CD4-positive, alpha-beta T cell treated with Interleukin-4 for 1 hour (primary cell): ENCODE measurements around the gene PDZRN4.
"Not testable (repeated sequence)": the region's sequence is repeated elsewhere in the genome, so short reads cannot be mapped to it uniquely, and the experiment has no call there.

Experiments used
- DNase-seq, 2 donors: peaks; one replicate each; pipeline ENCODE4 v3.0.0-alpha.2; 2020 to 2022

The PDZRN4 gene

DNA sequence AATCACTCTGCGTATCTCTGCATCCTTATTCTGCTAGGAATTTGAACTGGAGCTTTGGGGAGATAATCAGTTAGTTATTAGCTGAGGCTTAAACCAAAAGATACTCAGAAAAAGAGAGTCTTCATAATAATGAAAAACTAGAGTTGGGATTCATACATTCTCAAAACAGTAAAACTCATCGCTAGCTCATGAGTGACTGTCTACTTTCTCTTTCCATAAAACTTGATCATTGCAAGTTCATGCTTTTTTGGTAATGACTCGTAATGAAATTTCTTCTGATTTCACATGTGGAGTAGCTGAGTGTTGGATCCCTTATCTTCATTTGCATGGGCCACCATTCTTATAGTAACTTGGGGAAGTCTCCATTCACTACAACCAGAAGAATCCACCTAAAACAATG, 397.7 kb downstream of the PDZRN4 start:
- DNase-seq = no peak

GRCh38 chr12:41587574-41587973, 399.5 kb downstream of the PDZRN4 start:
- DNase-seq = no peak

- DNase-seq = no peak
Observed at GRCh38 chr12:41589878-41590277, 401.8 kb downstream of the PDZRN4 start.

DNA sequence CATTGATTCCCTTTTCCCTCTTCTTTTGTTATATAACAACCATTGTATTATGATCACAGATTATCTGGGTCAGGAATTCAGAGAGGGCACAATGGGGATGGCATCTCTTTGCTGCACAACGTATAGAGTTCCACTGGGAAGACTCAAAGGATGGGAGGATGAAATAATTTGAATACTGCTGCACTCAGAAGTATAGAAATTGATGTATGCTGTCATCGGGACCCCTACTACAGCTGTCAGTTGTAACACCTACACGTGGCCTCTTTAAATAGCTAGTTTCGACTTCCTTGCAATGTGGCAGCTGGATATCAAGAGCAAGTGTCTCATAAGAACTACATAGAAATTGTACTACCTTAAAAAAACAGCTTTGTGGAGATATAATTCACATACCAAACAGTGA, 408.1 kb downstream of the PDZRN4 start:
- DNase-seq = no peak

DNA sequence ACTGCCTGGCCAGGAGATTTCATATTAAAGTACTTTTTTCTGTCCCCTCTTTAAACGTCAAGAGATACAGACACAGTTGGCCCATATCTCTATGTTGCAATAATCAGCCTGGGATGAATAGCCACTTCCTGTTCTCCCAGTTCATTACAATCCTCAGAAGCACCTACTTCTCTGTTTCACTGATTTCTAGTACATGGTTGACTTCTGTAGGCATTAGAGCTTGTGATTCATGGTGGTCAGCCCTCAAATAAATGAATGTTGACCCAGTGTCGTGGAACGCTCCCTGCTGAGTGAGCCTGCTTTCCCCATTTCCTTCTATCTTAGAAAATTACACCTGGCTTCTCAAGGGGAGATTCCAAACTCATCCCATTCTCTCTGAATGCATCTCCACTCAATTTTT, 416.7 kb downstream of the PDZRN4 start:
- no peak for DNase-seq

DNA sequence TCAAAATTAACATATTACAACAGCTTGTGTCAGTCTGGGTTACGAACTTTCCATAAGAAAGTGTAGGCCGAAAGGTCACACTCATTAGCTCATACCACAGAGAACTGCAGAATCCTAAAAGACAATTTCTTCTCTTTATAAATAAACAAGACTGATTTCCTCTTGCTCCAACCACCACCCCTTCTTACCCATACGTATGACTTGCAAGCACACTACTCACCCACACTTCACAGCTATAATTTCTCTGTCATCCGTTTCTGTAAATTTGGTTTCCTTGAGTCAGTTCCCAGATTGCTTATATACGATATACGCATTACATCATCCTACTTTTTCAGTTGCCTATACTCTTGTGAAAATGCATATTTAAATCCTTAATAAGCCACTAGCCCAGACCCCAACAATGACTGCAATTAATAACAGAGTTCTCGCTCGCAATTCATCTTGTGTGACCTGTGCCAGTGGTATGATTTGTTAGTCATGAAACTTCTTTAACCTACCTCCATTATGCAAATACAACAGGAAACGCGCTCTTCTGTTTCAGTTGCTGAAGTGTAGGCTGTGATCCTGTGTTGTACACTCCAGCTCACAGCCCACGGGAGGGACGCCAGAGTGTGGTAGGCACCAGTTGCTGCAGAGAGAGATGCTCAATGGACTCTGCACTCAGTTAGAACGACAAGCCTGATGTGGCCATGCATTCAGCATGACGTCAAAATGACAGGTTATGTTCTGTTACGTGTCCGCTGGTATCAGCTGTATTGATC, 417.6 kb downstream of the PDZRN4 start:
- no peak for DNase-seq

DNA sequence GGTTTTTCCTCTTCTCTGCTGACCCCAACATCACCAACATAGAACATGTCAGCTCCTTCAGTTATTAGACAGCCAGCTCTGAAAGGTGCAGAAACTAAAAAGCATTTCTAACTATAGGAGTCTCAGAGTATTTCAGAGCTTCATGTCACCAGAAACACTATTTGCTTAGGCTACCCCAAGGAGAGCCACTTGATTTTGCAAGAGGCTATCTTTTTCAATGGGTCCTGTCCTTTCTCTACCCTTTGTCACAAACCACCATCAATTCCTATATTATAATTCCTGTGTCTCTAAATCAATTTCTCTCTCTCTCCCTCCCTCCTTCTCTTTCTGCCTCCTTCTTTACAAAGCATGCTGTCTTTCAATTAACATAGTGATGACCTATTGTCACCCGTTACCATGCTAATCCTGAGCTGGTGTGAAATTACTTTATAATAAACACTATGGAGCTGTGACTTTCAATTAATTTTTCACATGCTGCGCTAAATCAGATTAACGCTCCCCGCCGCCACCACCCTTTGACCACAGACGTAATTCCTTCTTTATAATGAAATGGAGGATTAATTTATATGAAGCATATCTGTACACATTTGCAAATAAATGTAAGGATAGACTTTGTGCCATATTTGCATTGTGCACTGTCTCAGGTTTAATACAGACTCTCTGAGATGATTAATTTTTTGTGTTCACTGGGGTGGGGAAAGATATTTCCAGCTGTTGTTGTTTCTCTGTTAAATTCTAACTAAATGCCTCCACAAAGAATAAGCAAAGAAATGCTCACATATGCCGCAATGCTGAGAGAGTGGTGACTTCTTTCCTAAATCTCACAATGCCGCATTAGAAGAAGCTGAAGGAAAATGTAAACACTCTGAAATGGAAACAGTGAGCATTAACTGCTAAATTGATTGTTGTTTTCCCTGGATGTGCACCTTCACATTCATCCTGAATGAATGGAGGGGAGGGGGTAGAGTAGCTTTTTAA, 418.6 kb downstream of the PDZRN4 start:
- DNase-seq = no peak

DNA sequence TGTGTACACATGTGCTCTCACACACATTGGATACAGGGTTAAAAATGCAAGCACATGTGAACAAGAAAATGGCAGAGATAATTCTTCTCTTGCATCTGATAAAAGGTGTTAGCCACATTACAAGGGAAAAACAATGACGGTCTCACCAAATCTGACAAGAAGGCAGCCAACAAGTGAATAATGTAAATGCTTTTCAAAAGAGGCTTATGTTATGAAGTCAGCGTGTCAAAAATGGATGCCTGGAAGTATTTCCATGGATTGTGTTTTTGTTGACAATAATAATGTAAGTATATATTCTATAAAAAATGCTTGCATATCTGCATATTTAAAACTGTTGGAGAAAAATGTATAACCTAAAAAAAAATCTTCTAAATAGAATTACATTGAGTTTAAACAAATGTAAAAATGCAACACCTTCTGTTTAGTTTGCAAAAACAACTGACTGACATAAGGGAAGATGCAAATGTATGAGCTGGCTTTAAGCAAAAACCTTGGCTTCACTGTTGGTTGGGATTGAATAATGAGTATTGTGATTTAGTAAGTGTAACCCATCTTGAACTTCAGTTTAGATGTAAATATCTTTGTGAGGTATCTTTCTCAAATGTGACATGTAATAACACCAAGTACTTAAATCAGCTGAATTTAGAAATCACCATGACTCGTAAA, 424.9 kb downstream of the PDZRN4 start:
- DNase-seq = no peak

DNA sequence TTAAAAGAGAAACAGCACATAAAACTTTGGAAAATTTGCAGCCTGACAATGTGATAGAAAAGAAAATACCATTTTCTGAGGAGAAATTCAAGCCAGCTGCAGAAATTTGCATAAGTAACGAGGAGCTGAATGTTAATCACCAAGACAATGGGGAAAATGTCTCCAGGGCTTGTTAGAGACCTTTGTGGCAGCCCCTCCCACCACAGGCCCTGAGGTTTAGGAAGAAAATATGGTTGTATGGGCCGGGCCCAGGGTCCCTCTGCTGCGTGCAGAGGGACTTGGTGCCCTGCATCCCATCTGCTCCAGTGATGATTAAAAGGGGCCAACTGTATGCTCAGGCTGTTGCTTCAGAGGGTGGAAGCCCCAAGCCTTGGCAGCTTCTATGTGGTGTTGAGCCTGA, 427.1 kb downstream of the PDZRN4 start:
- not testable (repeated sequence) for DNase-seq

GRCh38 chr12:41619705-41620104, 431.6 kb downstream of the PDZRN4 start:
- no peak for DNase-seq

DNA sequence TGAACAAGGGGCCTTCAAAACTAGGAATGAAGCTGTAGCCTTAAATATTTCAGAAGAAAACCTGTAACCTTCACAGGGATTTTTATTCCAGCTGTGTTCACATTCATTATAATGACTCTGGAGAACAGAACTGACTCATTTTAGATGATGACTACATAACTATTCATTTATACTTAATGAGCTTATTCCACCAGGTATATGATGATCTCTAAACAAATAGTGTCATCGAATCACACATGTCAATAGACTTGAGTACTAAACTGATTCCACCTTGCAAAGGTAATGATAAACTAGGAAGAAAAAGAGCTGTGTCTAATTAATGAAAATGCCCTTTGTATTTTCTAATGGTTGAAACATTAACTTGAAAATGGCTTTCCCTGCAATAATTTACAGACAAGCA, 433.2 kb downstream of the PDZRN4 start:
- DNase-seq = no peak
